HEK293T (cell line): Measurements from ENCODE around the gene MYO18B.
A peak's percentile ranks its signal among the peaks of the same experiment; 100 is the strongest.

ENCODE experiments used
- CTCF ChIA-PET: fragments of 350-600 bp; formaldehyde crosslinking; extraction: SDS; loops from one replicate; lab custom pipeline; 2021; ENCODE audit warnings: antibody characterized with exemption, inconsistent platforms; lab: Yijun Ruan, JAX
- POLR2A ChIA-PET: fragments of 350-600 bp; formaldehyde crosslinking; extraction: SDS; loops from one replicate; lab custom pipeline; 2020; ENCODE audit warnings: antibody characterized with exemption, inconsistent platforms; lab: Yijun Ruan, JAX
- DNase-seq: peaks from one replicate; pipeline ENCODE4 v3.0.0; 2012; ENCODE audit warnings: mixed read lengths; ENCODE audit errors: extremely low spot score
- ARNT ChIP-seq: fragments of 450-650 bp; IDR thresholded peaks from 2 replicates; pipeline ENCODE4 v1.6.1; 2017; ENCODE audit warnings: mild to moderate bottlenecking
- BHLHE40 ChIP-seq: fragments of 450-650 bp; IDR thresholded peaks from 2 replicates; pipeline ENCODE4 v1.6.1; 2016; ENCODE audit warnings: mild to moderate bottlenecking, moderate library complexity, borderline replicate concordance
- CTBP1 ChIP-seq: fragments of 450-650 bp; IDR thresholded peaks from 2 replicates; pipeline ENCODE4 v1.6.1; 2016; ENCODE audit warnings: borderline replicate concordance
- ELF4 ChIP-seq: fragments of 450-650 bp; IDR thresholded peaks from 2 replicates; pipeline ENCODE4 v1.6.1; 2017; ENCODE audit warnings: antibody characterized with exemption
- FOXA1 ChIP-seq: fragments of 450-650 bp; IDR thresholded peaks from 2 replicates; pipeline ENCODE4 v1.6.1; 2016; ENCODE audit warnings: mild to moderate bottlenecking
- FOXK2 ChIP-seq: fragments of 450-650 bp; IDR thresholded peaks from 2 replicates; pipeline ENCODE4 v1.6.1; 2016; ENCODE audit warnings: mild to moderate bottlenecking
- FOXM1 ChIP-seq: fragments of 450-650 bp; IDR thresholded peaks from 2 replicates; pipeline ENCODE4 v1.6.1; 2017; ENCODE audit warnings: mild to moderate bottlenecking, borderline replicate concordance
- HDGF ChIP-seq: fragments of 450-650 bp; IDR thresholded peaks from 2 replicates; pipeline ENCODE4 v1.6.1; 2017; ENCODE audit warnings: antibody characterized with exemption, borderline replicate concordance
- L3MBTL2 ChIP-seq: fragments of 450-650 bp; conservative IDR thresholded peaks from 2 replicates; pipeline ENCODE4 v1.6.1; 2016; ENCODE audit warnings: mild to moderate bottlenecking
- LEF1 ChIP-seq: fragments of 450-650 bp; IDR thresholded peaks from 2 replicates; pipeline ENCODE4 v1.6.1; 2017; ENCODE audit warnings: mild to moderate bottlenecking, borderline replicate concordance
- NFRKB ChIP-seq: fragments of 450-650 bp; IDR thresholded peaks from 2 replicates; pipeline ENCODE4 v1.6.1; 2016; ENCODE audit warnings: mild to moderate bottlenecking, moderate library complexity
- PKNOX1 ChIP-seq: fragments of 450-650 bp; IDR thresholded peaks from 2 replicates; pipeline ENCODE4 v1.6.1; 2016
- SP1 ChIP-seq: fragments of 450-650 bp; IDR thresholded peaks from 2 replicates; pipeline ENCODE4 v1.6.1; 2017
- SUZ12 ChIP-seq: fragments of 450-650 bp; IDR thresholded peaks from 2 replicates; pipeline ENCODE4 v1.6.1; 2016; ENCODE audit warnings: mild to moderate bottlenecking
- TARDBP ChIP-seq: fragments of 450-650 bp; IDR thresholded peaks from 2 replicates; pipeline ENCODE4 v1.6.1; 2016
- ZNF384 ChIP-seq: fragments of 450-650 bp; IDR thresholded peaks from 2 replicates; pipeline ENCODE4 v1.6.1; 2016

The MYO18B gene

GRCh38 chr22:25772288-25772687, 30.3 kb downstream of the MYO18B start:
- POLR2A ChIA-PET: no interaction called here
- CTCF ChIA-PET: interaction anchor here (1.1 to 1.6 kb wide), 8 partner anchors 9 to 561 kb away, joined by 3 to 8 read pairs (median 4); no protein-coding TSS in a partner anchor
- no peak for TF ChIP-seq SUZ12
- TF ChIP-seq CTBP1: no peak
- no peak for TF ChIP-seq FOXK2
- TF ChIP-seq L3MBTL2: no peak
- TF ChIP-seq BHLHE40: no peak
- TF ChIP-seq SP1: no peak
- TF ChIP-seq HDGF: no peak
- no peak for TF ChIP-seq FOXM1
- TF ChIP-seq TARDBP: no peak
- TF ChIP-seq ELF4: no peak
- TF ChIP-seq PKNOX1: no peak
- no peak for TF ChIP-seq LEF1
- no peak for TF ChIP-seq ARNT
- no peak for TF ChIP-seq NFRKB
- no peak for TF ChIP-seq FOXA1
- no peak for TF ChIP-seq ZNF384
- DNase-seq: no peak

GRCh38 chr22:25774575-25775026, 32.6 kb downstream of the MYO18B start:
- CTCF ChIA-PET: interaction anchor here (0.7 to 1.2 kb wide), 2 partner anchors 34 to 312 kb away, joined by 3 to 5 read pairs; no protein-coding TSS in a partner anchor
- no peak for TF ChIP-seq SP1
- TF ChIP-seq TARDBP: no peak
- no peak for TF ChIP-seq CTBP1
- TF ChIP-seq HDGF: no peak
- no peak for TF ChIP-seq FOXA1
- TF ChIP-seq BHLHE40: no peak
- no peak for TF ChIP-seq ZNF384
- TF ChIP-seq NFRKB: no peak
- TF ChIP-seq L3MBTL2: no peak
- TF ChIP-seq FOXK2: no peak
- no peak for TF ChIP-seq ELF4
- TF ChIP-seq PKNOX1: no peak
- TF ChIP-seq LEF1: no peak
- no peak for TF ChIP-seq FOXM1
- no peak for TF ChIP-seq ARNT
- no peak for TF ChIP-seq SUZ12
- peak; percentile 59 for DNase-seq

GRCh38 chr22:25775531-25775930, 33.5 kb downstream of the MYO18B start:
- ChIA-PET POLR2A (no interaction called here), CTCF (no interaction called here)
- no peak for DNase-seq

More at GRCh38 chr22:25774575-25775026, 32.6 kb downstream of the MYO18B start:
- POLR2A ChIA-PET: no interaction called here

GRCh38 chr22:25777411-25777810, 35.4 kb downstream of the MYO18B start:
- ChIA-PET CTCF (interaction anchor here (0.7 kb wide), 1 partner anchor 24 kb away, joined by 3 read pairs; no protein-coding TSS in a partner anchor), POLR2A (no interaction called here)
- TF ChIP-seq L3MBTL2 (no peak), ARNT (no peak), LEF1 (no peak), FOXK2 (no peak), ELF4 (no peak), CTBP1 (no peak), NFRKB (no peak), BHLHE40 (no peak)
- DNase-seq: no peak

More at GRCh38 chr22:25775531-25775930, 33.5 kb downstream of the MYO18B start:
- TF ChIP-seq LEF1: no peak
- no peak for TF ChIP-seq FOXM1
- TF ChIP-seq SP1: no peak
- TF ChIP-seq FOXA1: no peak
- TF ChIP-seq L3MBTL2: no peak
- no peak for TF ChIP-seq PKNOX1
- TF ChIP-seq TARDBP: no peak
- no peak for TF ChIP-seq ZNF384
- TF ChIP-seq NFRKB: no peak
- no peak for TF ChIP-seq CTBP1
- no peak for TF ChIP-seq ARNT
- no peak for TF ChIP-seq HDGF
- no peak for TF ChIP-seq SUZ12
- no peak for TF ChIP-seq BHLHE40

GRCh38 chr22:25777870-25778269, 35.9 kb downstream of the MYO18B start:
- no peak for TF ChIP-seq ELF4
- no peak for TF ChIP-seq HDGF
- TF ChIP-seq FOXA1: no peak
- TF ChIP-seq SP1: no peak
- no peak for TF ChIP-seq CTBP1
- no peak for TF ChIP-seq LEF1
- ChIA-PET CTCF (interaction anchor here (0.6 to 0.7 kb wide), 2 partner anchors 25 to 583 kb away, joined by 3 read pairs; no protein-coding TSS in a partner anchor), POLR2A (no interaction called here)
- peak; percentile 61 for DNase-seq

- ChIA-PET CTCF (interaction anchor here (0.6 kb wide), 1 partner anchor 203 kb away, joined by 8 read pairs; no protein-coding TSS in a partner anchor), POLR2A (no interaction called here)
- DNase-seq: no peak
Measured at GRCh38 chr22:25779426-25779825, 37.4 kb downstream of the MYO18B start.

More at GRCh38 chr22:25779426-25779825, 37.4 kb downstream of the MYO18B start:
- no peak for TF ChIP-seq FOXM1
- TF ChIP-seq FOXK2: no peak
- no peak for TF ChIP-seq ARNT
- TF ChIP-seq SP1: no peak
- TF ChIP-seq TARDBP: no peak
- no peak for TF ChIP-seq CTBP1
- no peak for TF ChIP-seq SUZ12
- no peak for TF ChIP-seq ZNF384
- no peak for TF ChIP-seq NFRKB
- no peak for TF ChIP-seq PKNOX1
- TF ChIP-seq ELF4: no peak
- TF ChIP-seq HDGF: no peak
- TF ChIP-seq FOXA1: no peak
- TF ChIP-seq L3MBTL2: no peak
- TF ChIP-seq BHLHE40: no peak
- TF ChIP-seq LEF1: no peak
